ENCODE data around the gene KATNB1.
"Not testable (repeated sequence)": the region's sequence is repeated elsewhere in the genome, so short reads cannot be mapped to it uniquely, and the experiment has no call there.

Gene KATNB1

DNA sequence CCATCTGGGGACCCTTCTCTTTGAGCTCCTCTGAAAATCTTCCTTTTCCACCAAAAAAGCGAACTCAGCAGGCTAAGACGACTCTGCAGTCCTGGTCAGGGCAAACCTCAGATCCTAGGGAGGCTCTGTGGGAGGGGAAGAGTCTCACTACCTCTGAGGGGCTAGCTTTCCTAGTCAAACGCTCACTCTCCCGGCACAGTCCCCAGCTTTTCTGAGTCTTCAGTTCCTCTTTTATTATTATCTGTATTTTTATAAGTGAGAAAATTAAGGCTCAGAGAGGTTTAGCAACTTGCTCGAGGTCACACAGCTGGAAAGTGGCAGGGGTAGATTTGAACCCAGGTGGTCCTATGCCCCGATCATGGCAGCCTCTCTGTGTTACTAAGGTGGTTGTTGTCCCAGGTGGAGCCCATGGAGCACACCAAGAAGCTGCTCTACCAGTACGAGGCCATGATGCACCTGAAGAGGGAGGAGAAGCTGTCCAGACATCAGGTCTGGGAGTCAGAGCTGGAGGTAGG is 9.1 kb upstream of the KATNB1 start:
- no peak for DNase-seq

DNA sequence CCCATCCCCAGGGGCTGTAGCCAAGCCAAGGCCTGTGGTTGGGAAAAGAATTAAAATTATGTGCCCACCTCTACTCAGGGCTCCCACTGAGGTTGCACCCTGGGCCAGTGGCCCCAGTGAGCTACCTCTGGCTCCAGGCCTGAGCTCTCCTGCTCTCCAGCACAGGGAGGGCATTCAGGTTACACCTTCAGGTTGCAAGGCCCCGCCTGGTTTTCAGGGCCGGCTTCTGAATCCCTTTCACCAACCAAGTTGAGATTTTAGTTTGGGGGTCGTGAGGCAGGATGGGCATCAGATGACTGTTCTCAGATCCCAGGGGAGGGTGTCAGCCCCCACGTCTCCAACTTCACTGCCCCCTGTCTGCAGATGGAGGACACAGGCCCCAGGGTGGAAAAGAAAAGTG is 8.0 kb upstream of the KATNB1 start:
- DNase-seq: no peak

DNA sequence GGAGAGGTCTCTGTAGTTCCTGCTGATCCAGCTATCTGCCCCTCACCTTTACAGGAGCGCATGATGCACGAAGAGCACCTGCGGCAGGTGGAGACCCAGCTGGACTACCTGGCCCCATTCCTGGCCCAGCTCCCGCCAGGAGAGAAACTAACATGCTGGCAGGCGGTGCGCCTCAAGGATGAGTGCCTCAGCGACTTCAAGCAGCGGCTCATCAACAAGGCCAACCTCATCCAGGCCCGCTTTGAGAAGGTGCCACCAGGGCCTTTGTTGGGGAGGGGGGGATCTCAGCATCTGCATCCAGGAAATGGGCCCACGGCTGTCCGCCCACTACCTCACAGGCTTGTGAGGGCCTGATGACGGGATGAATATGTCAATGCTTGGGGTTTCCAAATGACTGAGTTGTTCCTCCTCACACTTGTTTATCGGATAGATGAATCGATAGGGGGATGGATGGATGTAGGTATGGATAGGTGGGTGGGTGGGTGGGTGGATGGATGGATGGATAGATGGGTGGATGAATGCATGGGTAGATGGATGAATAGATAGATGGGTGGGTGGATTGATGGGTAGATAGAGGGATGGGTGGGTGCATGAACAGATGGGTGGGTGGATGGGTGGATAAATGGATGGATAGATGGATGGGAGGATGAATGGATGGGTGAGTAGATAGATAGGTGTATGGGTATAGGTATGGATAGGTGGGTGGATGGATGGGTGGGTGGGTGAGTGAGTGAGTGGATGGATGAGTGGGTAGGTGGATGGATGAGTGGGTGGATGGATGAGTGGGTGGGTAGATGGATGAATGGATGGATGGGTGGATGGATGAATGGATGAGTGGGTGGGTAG is 7.0 kb upstream of the KATNB1 start:
- no peak for DNase-seq

DNA sequence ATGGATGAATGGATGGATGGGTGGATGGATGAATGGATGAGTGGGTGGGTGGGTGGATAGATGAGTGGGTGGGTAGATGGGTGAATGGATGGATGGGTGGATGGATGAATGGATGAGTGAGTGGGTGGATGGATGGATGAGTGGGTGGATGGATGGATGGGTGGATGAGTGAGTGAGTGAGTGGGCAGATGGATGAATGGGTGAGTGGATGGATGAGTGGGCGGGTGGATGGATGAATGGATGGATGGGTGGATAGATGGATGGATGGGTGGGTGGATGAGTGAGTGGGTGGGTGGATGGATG is 6.4 kb upstream of the KATNB1 start:
- DNase-seq: no peak

DNA sequence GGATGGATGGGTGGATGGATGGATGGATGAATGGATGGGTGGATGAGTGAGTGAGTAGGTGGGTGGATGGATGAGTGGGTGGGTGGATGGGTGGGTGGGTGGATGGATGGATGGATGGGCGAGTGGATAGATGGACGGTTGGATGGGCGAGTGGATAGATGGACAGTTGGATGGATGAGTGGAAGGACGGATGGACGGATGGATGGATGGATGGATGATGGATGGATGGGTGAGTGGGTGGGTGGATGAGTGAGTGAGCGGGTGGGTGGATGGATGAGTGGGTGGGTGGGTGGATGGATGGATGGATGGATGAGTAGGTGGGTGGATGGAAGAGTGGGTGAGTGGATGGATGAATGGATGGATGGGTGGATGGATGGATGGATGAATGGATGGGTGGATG is 5.7 kb upstream of the KATNB1 start:
- not testable (repeated sequence) for DNase-seq

DNA sequence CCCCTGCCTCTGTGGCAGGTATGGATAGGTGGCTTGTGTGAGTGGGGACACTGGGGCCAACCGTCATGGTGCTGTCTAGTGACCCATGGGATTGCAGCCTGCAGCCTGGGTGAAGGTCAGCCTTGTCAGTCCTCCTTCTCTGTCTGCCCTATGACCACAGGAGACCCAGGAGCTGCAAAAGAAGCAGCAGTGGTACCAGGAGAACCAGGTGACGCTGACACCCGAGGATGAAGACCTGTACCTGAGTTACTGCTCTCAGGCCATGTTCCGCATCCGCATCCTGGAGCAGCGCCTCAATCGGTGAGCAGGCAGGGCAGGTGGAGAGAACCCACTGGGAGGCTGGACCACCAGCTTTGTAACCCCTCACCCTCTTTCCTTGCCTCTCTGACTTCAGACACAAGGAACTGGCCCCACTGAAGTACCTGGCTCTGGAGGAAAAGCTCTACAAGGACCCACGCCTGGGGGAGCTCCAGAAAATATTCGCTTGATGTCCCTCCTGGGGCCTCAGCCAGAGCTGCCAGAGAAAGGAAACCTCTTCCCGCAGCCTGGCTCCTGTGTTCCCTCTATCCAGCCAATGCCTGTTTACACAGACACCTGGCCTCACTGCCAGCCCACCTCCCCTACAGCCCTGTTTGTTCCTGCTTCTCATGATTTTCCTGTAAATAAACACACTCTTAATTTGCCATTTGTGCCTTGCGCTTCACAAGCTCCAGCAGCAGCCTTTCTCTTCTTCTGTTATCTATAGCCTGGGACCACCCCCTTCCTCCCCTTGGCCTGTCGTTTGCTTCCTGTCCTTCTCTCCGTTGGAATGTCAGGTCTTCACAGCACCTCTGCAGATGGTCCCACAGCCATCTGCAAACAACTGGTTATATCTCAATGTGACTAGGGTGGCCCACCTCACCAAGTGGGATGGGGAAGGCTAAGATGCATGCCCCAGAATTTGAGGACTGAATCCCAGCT is 4.5 kb upstream of the KATNB1 start:
- no peak for DNase-seq

DNA sequence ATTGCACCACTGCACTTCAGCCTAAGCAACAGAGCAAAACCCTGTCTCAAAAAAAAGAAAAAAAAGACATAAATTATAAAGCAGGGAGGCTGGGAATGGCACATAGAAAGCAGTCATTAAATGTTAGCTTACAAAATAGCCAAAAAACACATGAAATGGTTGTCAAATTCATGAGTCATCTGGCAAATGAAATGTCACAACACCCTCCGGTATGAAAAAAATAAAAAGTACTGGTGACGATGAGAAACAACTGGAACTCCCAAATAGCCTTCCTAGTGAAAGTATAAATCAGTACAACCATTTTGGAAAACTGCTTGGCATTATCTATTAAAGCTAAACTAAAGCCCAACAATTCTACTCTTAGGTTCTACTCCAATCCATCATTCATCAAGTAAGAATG is 3.5 kb upstream of the KATNB1 start:
- DNase-seq: no peak

DNA sequence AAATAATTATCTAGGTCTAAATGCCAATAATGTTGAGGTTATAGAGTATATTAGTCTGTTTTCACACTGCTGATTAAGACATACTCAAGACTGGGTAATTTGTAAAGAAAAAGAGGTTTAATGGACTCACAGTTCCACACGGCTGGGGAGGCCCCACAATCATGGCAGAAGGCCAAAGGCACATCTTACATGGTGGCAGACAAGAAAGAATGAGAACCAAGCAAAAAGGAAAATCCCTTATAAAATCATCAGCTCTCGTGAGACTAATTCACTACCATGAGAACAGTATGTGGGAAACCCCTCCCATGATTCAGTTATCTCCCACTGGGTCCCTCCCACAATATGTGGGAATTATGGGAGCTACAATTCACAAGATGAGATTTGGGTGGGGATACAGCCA is 2.9 kb upstream of the KATNB1 start:
- DNase-seq: no peak

DNA sequence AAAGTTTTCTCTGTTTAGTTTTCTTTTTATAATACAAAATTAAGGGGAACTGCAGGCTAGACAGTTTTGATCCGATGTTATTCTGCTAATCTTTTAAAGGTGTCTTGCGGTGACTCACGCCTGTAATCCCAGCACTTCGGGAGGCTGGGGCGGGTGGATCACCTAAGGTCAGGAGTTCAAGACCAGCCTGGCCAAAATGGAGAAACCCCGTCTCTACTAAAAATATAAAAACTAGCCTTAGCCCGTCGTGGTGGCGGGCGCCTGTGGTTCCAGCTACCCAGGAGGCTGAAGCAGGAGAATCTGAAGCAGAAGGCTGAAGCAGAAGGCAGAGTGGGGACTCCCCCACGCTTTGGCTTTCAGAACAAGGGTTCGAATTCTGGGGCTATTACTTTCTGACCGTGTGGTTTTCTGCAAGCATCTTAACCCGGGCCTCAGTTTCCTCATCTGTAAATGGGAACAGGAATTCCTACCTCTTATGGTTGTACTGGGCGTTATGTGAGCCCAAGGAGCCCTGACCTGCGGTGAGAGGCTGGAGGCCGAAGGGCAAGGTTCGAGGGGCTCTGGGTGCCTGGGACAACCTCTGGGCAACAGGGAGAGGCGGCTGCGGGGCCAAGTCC is 1.2 kb upstream of the KATNB1 start:
- DNase-seq: no peak

DNA sequence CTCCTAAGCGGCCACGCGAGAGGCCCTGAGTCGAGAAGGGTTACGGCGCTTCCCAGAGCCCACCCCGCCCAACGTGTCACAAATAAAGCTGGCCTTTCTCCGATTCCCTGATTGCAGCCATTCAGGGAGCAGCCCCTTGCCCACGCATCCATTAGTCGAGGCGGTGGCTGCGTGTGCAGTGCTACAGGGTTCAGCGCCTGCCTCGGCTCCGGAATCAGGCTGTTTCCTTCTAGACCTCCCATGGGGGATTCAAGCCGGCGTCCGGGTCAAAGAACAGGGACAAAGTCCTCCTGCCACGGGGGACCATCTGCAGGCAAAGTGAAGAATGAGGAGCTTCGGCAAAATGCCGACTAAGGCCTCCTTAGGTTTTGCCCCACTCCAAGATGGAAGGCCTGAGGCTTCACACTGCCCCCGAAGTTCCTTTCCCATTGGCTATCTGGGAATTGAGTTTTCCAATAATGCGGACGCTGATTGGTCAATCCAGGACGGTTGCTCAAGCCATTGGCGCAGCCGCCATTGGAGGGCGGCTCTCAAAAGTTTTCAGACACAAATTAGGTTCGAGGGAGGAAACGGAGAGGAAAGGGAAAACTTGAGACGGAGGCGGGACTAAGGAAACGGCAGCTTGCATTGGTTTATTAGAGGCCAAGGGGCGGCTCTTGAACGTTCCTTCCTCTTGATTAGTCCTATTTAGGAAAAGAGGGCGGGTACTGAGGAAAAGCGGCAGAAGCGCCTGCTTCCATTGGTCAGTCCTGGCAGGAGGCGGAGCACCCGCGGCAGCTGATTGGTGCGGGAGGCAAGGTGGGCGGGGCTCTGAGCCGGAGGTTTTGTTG is 430 bp upstream of the KATNB1 start:
- peak; percentile 100 for DNase-seq

DNA sequence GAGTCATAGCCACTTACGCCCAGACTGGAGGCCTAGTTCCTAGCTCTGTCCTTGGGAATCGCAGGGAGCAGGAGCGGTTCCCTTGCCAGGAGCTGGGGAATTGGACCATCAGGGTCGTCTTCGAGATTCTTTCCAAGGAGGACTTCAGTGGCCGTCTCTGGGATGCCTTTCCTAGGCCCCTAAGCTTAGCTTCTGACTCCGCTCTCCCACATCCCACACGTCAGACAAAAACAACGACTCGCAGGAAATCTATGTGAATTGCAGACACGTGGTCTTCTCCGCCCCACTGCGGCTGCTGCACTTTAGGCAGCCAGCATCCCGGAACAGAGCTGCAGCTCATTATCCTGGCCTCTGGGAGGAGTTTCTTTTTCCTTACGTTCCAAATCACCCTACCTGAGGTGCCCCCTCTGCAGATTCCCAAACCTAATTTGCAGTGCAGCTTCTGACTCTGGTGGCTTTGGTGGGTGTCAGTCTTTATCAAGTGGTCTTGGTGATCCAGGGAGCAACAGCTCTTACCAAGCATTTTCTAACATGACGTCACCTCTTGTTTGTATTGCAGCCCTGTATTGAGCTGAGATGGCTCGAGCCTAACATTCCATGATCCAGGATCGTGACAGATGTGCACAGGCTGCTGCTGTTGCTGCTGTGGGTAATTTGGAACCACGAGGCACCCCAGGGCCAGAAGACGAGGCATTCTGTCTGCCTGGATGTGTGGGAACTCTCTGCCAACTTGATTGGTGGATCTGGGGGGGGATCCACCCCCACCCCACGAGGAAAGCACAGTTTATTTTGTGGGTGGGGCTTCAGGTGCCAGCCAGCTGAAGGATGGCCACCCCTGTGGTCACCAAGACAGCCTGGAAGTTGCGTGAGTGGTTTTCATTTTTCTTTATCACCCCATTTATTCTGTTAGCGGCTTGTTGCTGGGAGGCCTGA is 1.1 kb downstream of the KATNB1 start:
- no peak for DNase-seq

DNA sequence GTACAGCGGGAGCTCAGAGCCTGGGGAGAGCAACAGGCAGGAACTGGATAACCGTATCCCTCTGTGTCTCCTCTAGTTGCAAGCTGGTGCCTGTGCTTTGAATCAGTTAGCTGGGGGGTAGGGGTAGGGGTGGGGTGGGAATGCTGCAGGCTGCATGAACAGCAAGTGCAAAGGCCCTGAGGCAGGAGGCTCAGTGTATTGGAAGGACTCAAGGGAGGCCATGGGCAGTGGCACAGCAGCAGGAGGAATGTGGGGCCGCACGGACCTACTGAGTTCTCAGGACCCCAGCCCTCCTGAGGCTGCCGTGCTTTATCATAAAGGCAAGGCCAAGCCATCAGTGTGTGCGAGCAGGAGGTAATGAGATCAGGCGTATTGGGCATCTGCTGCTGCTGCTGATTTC is 3.3 kb downstream of the KATNB1 start:
- no peak for DNase-seq

DNA sequence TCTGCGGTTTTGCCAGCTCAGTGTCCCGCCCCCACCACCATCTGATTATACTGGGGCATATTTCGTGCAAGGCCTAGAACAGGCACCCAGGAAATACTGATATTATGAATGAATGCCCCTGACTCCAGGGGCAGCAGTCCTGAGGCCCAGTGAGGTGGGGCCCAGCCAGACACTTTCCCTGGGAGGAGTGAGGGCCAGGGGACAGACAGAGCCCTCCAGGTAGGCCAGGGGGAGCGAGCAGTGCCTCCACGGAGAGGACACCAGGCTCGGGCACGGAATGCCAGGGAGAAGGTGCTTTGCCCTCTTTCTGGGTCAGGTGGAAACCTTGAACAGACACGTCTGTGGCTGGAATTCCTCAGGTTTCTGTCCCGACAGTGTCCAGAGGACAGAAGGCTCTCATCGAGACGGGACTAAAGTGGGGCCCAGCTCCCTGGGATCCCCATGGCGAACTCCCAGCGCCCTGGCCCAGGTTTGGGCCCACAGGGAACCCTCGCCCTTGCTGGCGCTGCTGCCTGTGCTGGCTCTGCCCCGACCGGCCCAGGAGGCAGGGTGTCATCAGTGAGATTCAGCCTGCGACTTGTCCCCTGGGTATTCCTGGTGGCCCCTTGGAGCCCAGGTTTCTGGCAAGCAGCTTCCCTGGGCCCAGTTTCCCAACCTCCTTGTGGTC is 4.3 kb downstream of the KATNB1 start:
- no peak for DNase-seq

DNA sequence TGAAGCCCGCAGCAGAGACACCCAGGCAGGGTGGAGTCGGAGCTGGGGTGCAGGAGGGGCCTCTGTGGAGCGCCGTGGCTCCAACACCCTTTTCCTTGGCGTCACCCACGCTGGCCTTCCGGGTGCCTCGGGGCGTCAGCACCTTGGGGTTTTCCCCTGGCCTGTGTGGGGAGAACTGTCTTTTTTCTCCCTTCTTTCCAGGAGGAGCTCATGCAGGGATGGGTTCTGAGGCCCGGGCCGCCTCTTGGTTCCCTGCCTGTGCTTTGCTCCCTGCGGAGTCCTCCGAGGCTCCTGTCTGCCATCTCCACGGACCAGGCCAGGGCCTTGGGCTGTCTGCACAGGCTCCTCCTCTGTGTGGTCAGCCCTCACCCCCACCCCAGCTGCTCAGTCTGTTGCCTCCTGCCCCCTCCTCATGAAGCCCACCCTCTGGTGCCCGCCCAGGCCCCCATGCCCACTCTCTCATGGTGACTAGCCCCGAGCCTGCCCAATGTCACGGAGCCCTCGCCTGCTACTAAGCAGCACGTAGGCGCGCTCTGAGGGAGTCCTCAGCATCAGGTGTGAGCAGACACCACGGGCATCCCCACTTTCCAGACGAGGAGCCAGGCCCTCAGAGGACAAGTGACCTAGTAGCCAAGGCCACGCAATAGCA is 5.0 kb downstream of the KATNB1 start:
- DNase-seq: no peak

DNA sequence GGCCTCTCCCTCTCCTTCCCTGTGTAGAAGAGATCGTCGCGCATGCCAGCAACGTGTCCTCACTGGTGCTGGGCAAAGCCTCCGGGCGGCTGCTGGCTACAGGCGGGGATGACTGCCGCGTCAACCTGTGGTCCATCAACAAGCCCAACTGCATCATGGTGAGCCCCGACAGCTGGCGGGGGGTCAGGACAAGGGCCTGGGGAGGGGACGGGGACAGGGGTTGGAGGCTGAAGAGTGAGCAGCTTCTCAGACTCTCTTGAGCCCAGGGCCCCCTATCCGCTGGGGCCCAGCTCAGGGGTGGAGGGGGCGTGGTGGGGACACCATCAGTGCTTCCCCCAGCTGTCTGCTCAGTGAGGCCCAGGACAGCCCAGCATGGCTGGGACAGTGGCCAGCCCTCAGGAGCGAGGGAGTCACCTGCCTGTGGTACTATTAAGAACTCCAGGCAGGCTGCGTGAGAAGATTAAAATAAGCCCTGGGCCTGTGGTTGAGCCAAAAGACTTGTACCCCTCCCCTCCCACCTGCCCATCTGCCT is 6.2 kb downstream of the KATNB1 start:
- DNase-seq: no peak

DNA sequence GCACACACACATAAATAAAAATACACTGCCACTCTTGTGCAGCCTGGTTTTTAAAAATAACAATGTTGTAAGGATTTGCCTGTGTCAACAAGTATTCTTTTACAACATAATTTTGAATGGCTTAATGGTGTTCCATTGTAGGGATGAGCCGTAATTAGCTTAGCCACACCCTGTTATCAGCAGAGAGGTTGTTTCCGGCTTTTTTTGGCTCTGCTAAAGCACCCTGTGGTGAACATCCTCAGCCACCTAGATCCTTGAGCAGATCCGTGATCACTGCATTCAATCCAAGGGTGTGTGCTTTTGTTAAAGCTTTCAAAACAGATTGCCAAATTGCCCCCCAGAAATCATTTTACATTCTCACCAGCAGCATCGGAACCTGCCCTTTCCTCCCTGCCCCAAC is 7.0 kb downstream of the KATNB1 start:
- no peak for DNase-seq

DNA sequence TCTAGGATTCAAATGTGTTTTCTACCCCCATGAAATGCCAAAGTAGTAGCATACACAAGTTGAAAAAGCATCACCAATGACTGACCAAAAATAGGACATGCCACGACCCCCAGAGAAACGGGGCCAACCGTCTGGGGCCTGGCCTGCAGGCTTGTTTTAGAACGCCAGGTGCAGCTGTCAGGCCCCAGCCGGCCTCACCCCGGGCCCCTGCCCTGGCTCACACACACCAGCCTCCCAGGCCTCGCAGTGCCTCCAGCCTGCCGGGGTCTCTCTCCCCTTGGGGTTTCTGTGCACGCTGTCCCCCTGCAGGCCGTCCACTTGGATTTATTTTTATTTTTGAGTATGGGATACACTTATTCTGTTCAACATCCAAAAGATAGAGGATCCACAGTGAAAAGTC is 7.9 kb downstream of the KATNB1 start:
- DNase-seq: no peak

DNA sequence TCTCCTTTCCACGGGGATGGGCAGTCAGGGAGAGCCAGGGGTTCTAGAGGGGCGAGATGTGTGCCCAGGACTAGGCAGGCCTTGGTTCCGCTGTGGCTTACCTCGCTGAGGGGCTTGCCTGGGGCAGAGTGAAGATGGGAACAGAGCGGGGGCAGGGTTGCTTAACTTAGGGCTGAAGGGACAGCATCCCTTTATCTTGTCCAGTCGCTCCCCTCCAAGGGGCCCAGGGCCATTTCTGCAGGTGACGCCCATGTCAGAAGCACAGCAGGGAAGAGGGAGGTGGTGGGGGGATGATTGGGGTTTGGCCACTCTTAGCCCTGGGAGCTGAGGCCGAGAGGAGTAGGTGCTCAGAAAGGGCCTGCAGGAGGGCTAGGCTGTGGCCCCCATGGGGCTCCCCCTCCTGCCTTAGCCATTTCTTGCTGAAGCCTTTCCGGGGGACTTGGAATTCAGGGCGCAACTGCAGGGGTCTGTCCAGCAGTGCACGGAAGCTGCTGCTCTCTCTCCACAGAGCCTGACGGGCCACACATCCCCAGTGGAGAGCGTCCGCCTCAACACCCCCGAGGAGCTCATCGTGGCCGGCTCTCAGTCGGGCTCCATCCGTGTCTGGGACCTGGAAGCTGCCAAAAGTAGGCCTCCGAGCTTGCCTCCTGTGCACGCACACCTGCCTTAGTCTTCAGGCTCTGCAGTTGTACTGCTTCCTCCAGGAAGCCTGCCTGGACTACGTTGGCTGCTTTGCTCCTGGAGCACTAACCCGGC is 8.5 kb downstream of the KATNB1 start:
- DNase-seq: no peak

DNA sequence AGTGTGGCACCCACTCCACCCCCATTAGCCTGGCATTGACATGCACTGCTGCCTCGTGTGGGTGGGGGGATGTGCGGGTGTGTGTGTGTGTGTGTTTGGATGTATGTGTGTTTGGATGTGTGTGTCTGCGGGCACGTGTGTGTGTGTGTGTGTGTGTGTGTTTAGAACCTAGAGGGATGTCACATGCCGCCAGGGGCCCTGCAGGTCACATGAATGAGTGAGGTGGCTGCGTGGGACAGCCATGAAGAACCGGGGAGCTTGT is 9.0 kb downstream of the KATNB1 start:
- DNase-seq: no peak

DNA sequence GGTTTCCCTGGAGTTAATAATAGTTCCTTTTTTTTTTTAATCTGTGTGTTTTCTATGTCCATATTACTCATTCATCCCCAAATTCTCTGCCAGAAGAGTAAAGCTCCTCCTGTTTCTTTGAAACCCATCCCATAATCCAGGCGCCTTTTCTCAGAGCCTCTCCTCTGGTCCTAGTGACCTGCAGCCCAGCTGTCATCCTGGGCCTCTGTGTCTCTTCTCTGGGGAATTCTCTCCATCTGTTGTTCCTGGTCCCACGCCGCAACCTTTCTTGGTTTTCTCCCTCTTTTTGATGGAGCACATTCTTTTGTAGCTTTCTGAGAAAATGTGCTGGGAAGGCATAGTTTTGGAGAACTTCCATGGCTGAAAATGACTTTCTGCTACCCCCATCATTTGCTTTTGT is 10.2 kb downstream of the KATNB1 start:
- no peak for DNase-seq

Measured in NCI-H774 (cell line).